ENCODE results near the gene SLX4IP.

GRCh38 chr20:10659651-10660601 is 224.8 kb downstream of the SLX4IP start:
- TF ChIP-seq POLR2AphosphoS5 (IDR thresholded peaks at IDR 0.05; ENCODE audit: low read depth), result no peak
- no peak for TF ChIP-seq CTCF (IDR thresholded peaks at IDR 0.05; ENCODE audit: insufficient read depth, low read length)
